IMR-90 (cell line): ENCODE data around the gene MAST1. TPM values are rescaled to one million over a fixed set of nuclear protein-coding genes. Genes with fewer than 3 reads are reported as not detected.

Experiments used
- ATAC-seq: fragments of 200-7000 bp; cut with Tn5 transposase; 2 replicates; pipeline ENCODE4 v1.9.1; 2020; ENCODE audit warnings: low read depth, mild to moderate bottlenecking, moderate library complexity
- BruUV-seq: library from RNA; stranded (reverse); fragments of 400-500 nt; replicated peaks from 2 replicates; lab custom pipeline; 2021; lab: Mats Ljungman, UMichigan
- CTCF ChIA-PET: fragments of 300-600 bp; formaldehyde crosslinking; extraction: SDS; loops from one replicate; lab custom pipeline; 2021; ENCODE audit warnings: antibody characterized with exemption; lab: Yijun Ruan, JAX
- POLR2A ChIA-PET: fragments of 300-600 bp; sonication (Branson Sonifier 250); formaldehyde crosslinking; loops from one replicate; lab custom pipeline; 2022; ENCODE audit warnings: antibody characterized with exemption; ENCODE audit not compliant: unreplicated experiment; lab: Charles Lee
- DNase-seq: peaks from one replicate; pipeline ENCODE4 v3.0.0; 2013
- H2AFZ ChIP-seq: replicated peaks from 2 replicates; pipeline ENCODE3; 2013; ENCODE audit warnings: low read length, mild to moderate bottlenecking; ENCODE audit not compliant: poor library complexity
- H2AK5ac ChIP-seq: 2 replicates; pipeline ENCODE4 v1.6.1; 2013; ENCODE audit warnings: low read depth, low read length, inconsistent platforms
- H2AK9ac ChIP-seq: replicated peaks from 2 replicates; pipeline ENCODE3; 2013; ENCODE audit warnings: mild to moderate bottlenecking, low read depth, low read length, moderate library complexity; ENCODE audit not compliant: poor library complexity
- H2BK120ac ChIP-seq: 2 replicates; pipeline ENCODE4 v1.6.1; 2013; ENCODE audit warnings: low read depth, low read length, inconsistent platforms
- H2BK15ac ChIP-seq: 3 replicates; pipeline ENCODE4 v1.6.1; 2013; ENCODE audit warnings: low read depth, low read length, inconsistent platforms
- H2BK20ac ChIP-seq: 2 replicates; pipeline ENCODE4 v1.6.1; 2013; ENCODE audit warnings: low read depth, mild to moderate bottlenecking, inconsistent platforms, low read length, moderate library complexity
- H2BK5ac ChIP-seq: 2 replicates; pipeline ENCODE4 v1.6.1; 2013; ENCODE audit warnings: mild to moderate bottlenecking, low read depth, low read length, inconsistent platforms; ENCODE audit not compliant: poor library complexity, severe bottlenecking
- H3K14ac ChIP-seq: replicated peaks from 2 replicates; pipeline ENCODE4 v1.6.1; 2013; ENCODE audit warnings: low read depth, low read length, inconsistent platforms
- H3K18ac ChIP-seq: 2 replicates; pipeline ENCODE4 v1.6.1; 2013; ENCODE audit warnings: low read depth, low read length, control low read depth
- H3K23ac ChIP-seq: 2 replicates; pipeline ENCODE4 v1.6.1; 2013; ENCODE audit warnings: low read depth, low read length, inconsistent platforms
- H3K27ac ChIP-seq: 2 replicates; pipeline ENCODE4 v1.5.1; 2013; ENCODE audit warnings: mild to moderate bottlenecking, control low read depth, low read length; ENCODE audit not compliant: insufficient read depth
- H3K27me3 ChIP-seq: 2 replicates; pipeline ENCODE4 v1.6.1; 2013; ENCODE audit warnings: low read length; ENCODE audit not compliant: control insufficient read depth, insufficient read depth
- H3K36me3 ChIP-seq: 2 replicates; pipeline ENCODE4 v1.6.1; 2013; ENCODE audit warnings: low read length, mixed read lengths; ENCODE audit not compliant: control insufficient read depth, insufficient read depth
- H3K4ac ChIP-seq: 2 replicates; pipeline ENCODE4 v1.6.1; 2013; ENCODE audit warnings: low read depth, low read length, inconsistent platforms
- H3K4me1 ChIP-seq: 2 replicates; pipeline ENCODE4 v1.6.1; 2013; ENCODE audit warnings: low read length, mixed read lengths; ENCODE audit not compliant: control insufficient read depth, insufficient read depth
- H3K4me2 ChIP-seq: 2 replicates; pipeline ENCODE4 v1.6.1; 2013; ENCODE audit warnings: low read depth, mild to moderate bottlenecking, control low read depth, low read length, moderate library complexity
- H3K4me3 ChIP-seq: 2 replicates; pipeline ENCODE4 v1.5.1; 2013; ENCODE audit warnings: low read depth, mild to moderate bottlenecking, control low read depth, low read length, moderate library complexity; ENCODE audit not compliant: insufficient read depth
- H3K56ac ChIP-seq: 2 replicates; pipeline ENCODE4 v1.6.1; 2013; ENCODE audit warnings: low read length, inconsistent platforms; ENCODE audit not compliant: insufficient read depth; ENCODE audit errors: extremely low read depth
- H3K79me1 ChIP-seq, 2 experiments: 2 replicates each; pipeline ENCODE4 v1.6.1; 2013; ENCODE audit warnings: low read length in 2 of 2, inconsistent platforms in 1 of 2, low read depth in 1 of 2
- H3K9ac ChIP-seq: 2 replicates; pipeline ENCODE4 v1.6.1; 2013; ENCODE audit warnings: low read depth, low read length, control low read depth
- H3K9me1 ChIP-seq: 2 replicates; pipeline ENCODE4 v1.6.1; 2013; ENCODE audit warnings: low read length, inconsistent platforms; ENCODE audit not compliant: insufficient read depth
- H3K9me3 ChIP-seq: 2 replicates; pipeline ENCODE4 v1.6.1; 2013; ENCODE audit warnings: low read length; ENCODE audit not compliant: control insufficient read depth, insufficient read depth
- H4K20me1 ChIP-seq: 2 replicates; pipeline ENCODE4 v1.6.1; 2013; ENCODE audit warnings: low read length, inconsistent platforms; ENCODE audit not compliant: insufficient read depth
- H4K5ac ChIP-seq: 2 replicates; pipeline ENCODE4 v1.6.1; 2013; ENCODE audit warnings: mild to moderate bottlenecking, low read depth, low read length, control low read depth
- H4K8ac ChIP-seq, 2 experiments: 2 replicates each; pipeline ENCODE4 v1.6.1; 2013; ENCODE audit warnings: low read depth in 2 of 2, low read length in 2 of 2, control low read depth in 1 of 2, inconsistent platforms in 1 of 2
- H4K91ac ChIP-seq: 2 replicates; pipeline ENCODE4 v1.6.1; 2013; ENCODE audit warnings: low read depth, low read length, inconsistent platforms; ENCODE audit not compliant: insufficient read depth
- CHD1 ChIP-seq: IDR thresholded peaks from 2 replicates; pipeline ENCODE4 v1.6.1; 2012; ENCODE audit warnings: low read depth, low read length, improper control_type of control experiment
- CTCF ChIP-seq: conservative IDR thresholded peaks from 2 replicates; pipeline ENCODE4 v1.5.1; 2012; ENCODE audit warnings: mild to moderate bottlenecking, low read depth, low read length, improper control_type of control experiment
- ELK1 ChIP-seq: fragments of 150-350 bp; IDR thresholded peaks from 2 replicates; pipeline ENCODE4 v1.6.1; 2016; ENCODE audit warnings: low read depth, mild to moderate bottlenecking, low read length, moderate library complexity, borderline replicate concordance
- FOS ChIP-seq: fragments of 150-350 bp; IDR thresholded peaks from 2 replicates; pipeline ENCODE4 v1.6.1; 2016; ENCODE audit warnings: low read depth, low read length
- MAFK ChIP-seq: IDR thresholded peaks from 2 replicates; pipeline ENCODE4 v1.6.1; 2012; ENCODE audit warnings: low read depth, low read length, improper control_type of control experiment
- MAZ ChIP-seq: IDR thresholded peaks from 2 replicates; pipeline ENCODE4 v1.6.1; 2012; ENCODE audit warnings: low read depth, mild to moderate bottlenecking, low read length, improper control_type of control experiment, moderate library complexity, borderline replicate concordance
- MXI1 ChIP-seq: IDR thresholded peaks from 2 replicates; pipeline ENCODE4 v1.6.1; 2012; ENCODE audit warnings: low read depth, mild to moderate bottlenecking, low read length, moderate library complexity, borderline replicate concordance
- NFE2L2 ChIP-seq: fragments of 150-350 bp; IDR thresholded peaks from 2 replicates; pipeline ENCODE4 v1.6.1; 2016; ENCODE audit warnings: low read depth, mild to moderate bottlenecking, low read length
- POLR2A ChIP-seq: IDR thresholded peaks from 2 replicates; pipeline ENCODE4 v1.6.1; 2012; ENCODE audit warnings: mild to moderate bottlenecking, low read depth, low read length
- RAD21 ChIP-seq: IDR thresholded peaks from 2 replicates; pipeline ENCODE4 v1.6.1; 2012; ENCODE audit warnings: low read length, improper control_type of control experiment
- RCOR1 ChIP-seq: IDR thresholded peaks from 2 replicates; pipeline ENCODE4 v1.6.1; 2012; ENCODE audit warnings: mild to moderate bottlenecking, low read length, improper control_type of control experiment; ENCODE audit not compliant: insufficient replicate concordance
- RFX5 ChIP-seq: IDR thresholded peaks from 2 replicates; pipeline ENCODE4 v1.8.0; 2012; ENCODE audit warnings: low read depth, mild to moderate bottlenecking, low read length, moderate library complexity
- SMC3 ChIP-seq: fragments of 150-350 bp; IDR thresholded peaks from 2 replicates; pipeline ENCODE4 v1.6.1; 2016; ENCODE audit warnings: low read depth, mild to moderate bottlenecking, antibody characterized with exemption, low read length, moderate library complexity
- USF2 ChIP-seq: fragments of 150-350 bp; IDR thresholded peaks from 2 replicates; pipeline ENCODE4 v1.6.1; 2017; ENCODE audit warnings: mild to moderate bottlenecking, antibody characterized with exemption, low read length, low read depth
- WGBS, 2 experiments: methylation state at CpG; one replicate each; pipeline versions ENCODE4 v1.1.5 to v1.1.7; 2013; ENCODE audit warnings: missing lambda C conversion rate in 2 of 2; ENCODE audit not compliant: insufficient read length in 1 of 2; ENCODE audit errors: extremely low coverage in 2 of 2; 5-methylcytosine and 5-hydroxymethylcytosine counted together
- dilution Hi-C: fragments of 300-500 bp; cut with HindIII; formaldehyde crosslinking; loops from one replicate; pipeline ENCODE4 v1.14.3; 2018; ENCODE audit warnings: low sequenced_read_pairs; ENCODE audit not compliant: unreplicated experiment
- in situ Hi-C: fragments of 300-500 bp; cut with MboI; formaldehyde crosslinking; loops from 3 replicates; pipeline ENCODE4 v1.14.3; 2019; ENCODE audit warnings: low sequenced_read_pairs, inconsistent platforms, mixed read lengths
- intact Hi-C: fragments of 100-400 bp; cut with micrococcal nuclease; formaldehyde crosslinking; loops from 2 replicates; pipeline ENCODE4 v1.10.0; 2022
- polyA plus RNA-seq, 3 experiments: library from polyadenylated mRNA; depleted of rRNA; stranded (reverse); fragments of >200 nt; gene quantifications; 2 replicates each; pipeline ENCODE4 v1.2.3, GENCODE V29; 2012; ENCODE audit warnings: low replicate concordance in 1 of 3
- total RNA-seq: library from RNA; depleted of rRNA; stranded (reverse); fragments of >200 nt; gene quantifications from 2 replicates; pipeline ENCODE4 v1.2.3, GENCODE V29; 2012

MAST1 gene
- total and polyA plus RNA-seq, 2 of the 4 experiments (the other 2 are of a cell fraction), result 0.56 to 1.1 TPM

- Histone ChIP-seq H4K8ac (no peak overlapping the region), H2BK120ac (no peak overlapping the region), H3K18ac (no peak overlapping the region), H3K9ac (no peak overlapping the region), H3K36me3 (no peaks in the 10 kb centered on the region), H3K9me1 (peaks cover 8% of the 10 kb centered on the region; the same call in 1 of the 2 replicates), H3K4me1 (peaks cover 4% of the 10 kb centered on the region; the same call in 1 of the 2 replicates), H4K20me1 (0 out of 2 replicates have a peak, but pooled peaks cover 8% of the 10 kb centered on the region), H3K56ac (no peak overlapping the region), H3K14ac (no peak overlapping the region), H2BK20ac (no peak overlapping the region), H3K79me1 (no peaks in the 10 kb centered on the region), H3K9me3 (no peaks in the 10 kb centered on the region; the same call in 1 of the 2 replicates), H2BK15ac (no peak overlapping the region), H2AK5ac (no peak overlapping the region), H3K4ac (no peak overlapping the region), H3K27ac (no peak overlapping the region), H3K27me3 (peaks cover 56% of the 10 kb centered on the region), H3K4me3 (peak overlapping the region; percentile 7; the same call in 1 of the 2 replicates), H2AFZ (peak overlapping the region; percentile 88), H3K23ac (no peak overlapping the region), H2AK9ac (no peak overlapping the region), H4K91ac (no peak overlapping the region), H3K4me2 (peak overlapping the region; percentile 35), H2BK5ac (no peak overlapping the region), H4K5ac (no peak overlapping the region)
- intact Hi-C loops (no loop called here), dilution Hi-C loops (no loop called here), in situ Hi-C loops (no loop called here)
- 19% methylated on average over 11 of the region's 43 CpGs; no CpG with 5 or more reads in 1 of the 2 experiments for WGBS, 2 experiments
- no TSS peak for BruUV-seq
- DNase-seq (peak; percentile 63), ATAC-seq (peak; percentile 71)
- ChIA-PET CTCF (no interaction called here), POLR2A (no interaction called here)
- TF ChIP-seq MAZ, result no peak
- TF ChIP-seq CHD1, result no peak
- no peak for TF ChIP-seq CTCF
- no peak for TF ChIP-seq RCOR1
- TF ChIP-seq FOS, result no peak
- TF ChIP-seq MXI1, result no peak
- no peak for TF ChIP-seq RAD21
- TF ChIP-seq MAFK, result no peak
- no peak for TF ChIP-seq USF2
- no peak for TF ChIP-seq NFE2L2
- no peak for TF ChIP-seq ELK1
- TF ChIP-seq POLR2A, result no peak
- no peak for TF ChIP-seq RFX5
- TF ChIP-seq SMC3, result no peak
Measured at GRCh38 chr19:12840091-12841079, 2.1 kb downstream of the MAST1 start.
